Activated effector memory CD4-positive, alpha-beta T cell treated with Interleukin-2 at 50 U/mL for 16 hours (primary cell): ENCODE data around the gene ZDHHC12.

Experiments used
- DNase-seq: peaks from one replicate; pipeline ENCODE4 v3.0.0-alpha.2; 2020

The ZDHHC12 gene

GRCh38 chr9:128723866-128724743 is at the start of gene ZDHHC12:
TSS of gene ZDHHC12 (minus strand) at chr9:128724127. CDS start at chr9:128724093, 34 bp downstream.
- peak; percentile 99 for DNase-seq

GRCh38 chr9:128773049-128773448 is 49.1 kb upstream of the ZDHHC12 start:
- DNase-seq: no peak

GRCh38 chr9:128771745-128772519 is 48.0 kb upstream of the ZDHHC12 start, which contains the start of gene ZER1:
TSS of gene ZER1 (minus strand) at chr9:128771927. CDS start at chr9:128755565, 16,362 bp downstream.
- DNase-seq: peak; percentile 89

GRCh38 chr9:128771094-128771721 is 47.3 kb upstream of the ZDHHC12 start:
- no peak for DNase-seq

- no peak for DNase-seq
Observed at GRCh38 chr9:128770286-128771030, 46.5 kb upstream of the ZDHHC12 start.

- no peak for DNase-seq
Observed at GRCh38 chr9:128768606-128769005, 44.7 kb upstream of the ZDHHC12 start.

GRCh38 chr9:128765499-128765898 is 41.6 kb upstream of the ZDHHC12 start:
- no peak for DNase-seq

GRCh38 chr9:128764361-128764760 is 40.4 kb upstream of the ZDHHC12 start:
- no peak for DNase-seq

GRCh38 chr9:128762671-128763449 is 38.9 kb upstream of the ZDHHC12 start:
- DNase-seq: no peak

- no peak for DNase-seq
Observed at GRCh38 chr9:128757602-128758001, 33.7 kb upstream of the ZDHHC12 start.

- no peak for DNase-seq
Observed at GRCh38 chr9:128753627-128754026, 29.7 kb upstream of the ZDHHC12 start.

GRCh38 chr9:128750926-128751595 is 27.1 kb upstream of the ZDHHC12 start:
- no peak for DNase-seq

GRCh38 chr9:128747241-128747640 is 23.3 kb upstream of the ZDHHC12 start:
- DNase-seq: no peak

- no peak for DNase-seq
Observed at GRCh38 chr9:128743421-128743820, 19.5 kb upstream of the ZDHHC12 start.

- no peak for DNase-seq
Observed at GRCh38 chr9:128742401-128742800, 18.5 kb upstream of the ZDHHC12 start.

- no peak for DNase-seq
Observed at GRCh38 chr9:128735373-128735772, 11.4 kb upstream of the ZDHHC12 start.

GRCh38 chr9:128733256-128733655 is 9.3 kb upstream of the ZDHHC12 start:
- DNase-seq: no peak

- no peak for DNase-seq
Observed at GRCh38 chr9:128732576-128732975, 8.6 kb upstream of the ZDHHC12 start.

GRCh38 chr9:128731691-128732090 is 7.8 kb upstream of the ZDHHC12 start:
- no peak for DNase-seq

GRCh38 chr9:128731093-128731492 is 7.2 kb upstream of the ZDHHC12 start:
- no peak for DNase-seq
